Right ventricle myocardium inferior (tissue), 1 donor: ENCODE measurements around the gene ZFAND6. TPM values are rescaled to one million over a fixed set of nuclear protein-coding genes. Genes with fewer than 3 reads are reported as not detected.
A peak's percentile ranks its signal among the peaks of the same experiment; 100 is the strongest.
"Not testable (repeated sequence)": the region's sequence is repeated elsewhere in the genome, so short reads cannot be mapped to it uniquely, and the experiment has no call there.

Source experiments
- ATAC-seq: fragments of 200-7000 bp; cut with Tn5 transposase; one replicate; pipeline ENCODE4 v1.9.1; 2020; ENCODE audit warnings: mild to moderate bottlenecking, moderate library complexity
- DNase-seq: peaks from one replicate; pipeline ENCODE4 v3.0.0; 2021; ENCODE audit errors: missing footprints
- intact Hi-C: fragments of 100-400 bp; cut with DNase I; formaldehyde crosslinking; loops from one replicate; pipeline ENCODE4 v1.11.0; 2022
- total RNA-seq: library from RNA; stranded (reverse); fragmentation: NEBNext Ultra II Directional; extraction: Animal tissue kit (Norgen Biotek cat#: 25700); gene quantifications from one replicate; pipeline ENCODE4 v1.2.1, GENCODE V29; 2021
- donor health status: DM: no; HTN: yes; CAD: no; lungs with severe emphysema.

ZFAND6 gene
- total RNA-seq, 1 donor from 2014 or later: 72.4 TPM

GRCh38 chr15:80081390-80081789 lies 21.9 kb downstream of the ZFAND6 start:
- intact Hi-C loops: no loop called here
- DNase-seq: no peak
- ATAC-seq: no peak

- intact Hi-C loops: no loop called here
- no peak for DNase-seq
- no peak for ATAC-seq
Measured at GRCh38 chr15:80087104-80087503, 27.6 kb downstream of the ZFAND6 start.

- no peak for DNase-seq
- intact Hi-C loops: no loop called here
- ATAC-seq: no peak
Measured at GRCh38 chr15:80090041-80090440, 30.6 kb downstream of the ZFAND6 start.

GRCh38 chr15:80090879-80091503 lies 31.5 kb downstream of the ZFAND6 start:
- ATAC-seq: no peak
- intact Hi-C loops: no loop called here
- no peak for DNase-seq

GRCh38 chr15:80093854-80094418 lies 34.5 kb downstream of the ZFAND6 start:
- intact Hi-C loops: no loop called here
- peak; percentile 70 for ATAC-seq
- DNase-seq: no peak

GRCh38 chr15:80095511-80095910 lies 36.0 kb downstream of the ZFAND6 start:
- ATAC-seq: no peak
- intact Hi-C loops: no loop called here
- DNase-seq: no peak

GRCh38 chr15:80095969-80096368 lies 36.5 kb downstream of the ZFAND6 start:
- no peak for DNase-seq
- ATAC-seq: no peak
- intact Hi-C loops: no loop called here

GRCh38 chr15:80098341-80098740 lies 38.9 kb downstream of the ZFAND6 start:
- ATAC-seq: no peak
- intact Hi-C loops: no loop called here
- no peak for DNase-seq

- DNase-seq: no peak
- intact Hi-C loops: no loop called here
- no peak for ATAC-seq
Measured at GRCh38 chr15:80099241-80099640, 39.8 kb downstream of the ZFAND6 start.

GRCh38 chr15:80099662-80100061 lies 40.2 kb downstream of the ZFAND6 start:
- DNase-seq, ATAC-seq, intact Hi-C loops: not testable (repeated sequence)

GRCh38 chr15:80100247-80100646 lies 40.8 kb downstream of the ZFAND6 start:
- DNase-seq (no peak), ATAC-seq (no peak)
- intact Hi-C loops: no loop called here

- DNase-seq (no peak), ATAC-seq (no peak)
- intact Hi-C loops: no loop called here
Measured at GRCh38 chr15:80105193-80105592, 45.7 kb downstream of the ZFAND6 start.

GRCh38 chr15:80105595-80105994 lies 46.1 kb downstream of the ZFAND6 start:
- ATAC-seq (no peak), DNase-seq (no peak)
- intact Hi-C loops: no loop called here

- ATAC-seq (no peak), DNase-seq (no peak)
- intact Hi-C loops: no loop called here
Measured at GRCh38 chr15:80106051-80106450, 46.6 kb downstream of the ZFAND6 start.

- intact Hi-C loops: no loop called here
- ATAC-seq: no peak
- no peak for DNase-seq
Measured at GRCh38 chr15:80107204-80107603, 47.7 kb downstream of the ZFAND6 start.

GRCh38 chr15:80107774-80108173 lies 48.3 kb downstream of the ZFAND6 start:
- intact Hi-C loops: no loop called here
- ATAC-seq: peak; percentile 39

GRCh38 chr15:80109388-80109787 lies 49.9 kb downstream of the ZFAND6 start:
- no peak for DNase-seq
- no peak for ATAC-seq
- intact Hi-C loops: no loop called here

More at GRCh38 chr15:80107774-80108173, 48.3 kb downstream of the ZFAND6 start:
- DNase-seq: no peak

- DNase-seq (no peak), ATAC-seq (no peak)
- intact Hi-C loops: no loop called here
Measured at GRCh38 chr15:80110920-80111319, 51.4 kb downstream of the ZFAND6 start.

- intact Hi-C loops: no loop called here
- ATAC-seq: no peak
- no peak for DNase-seq
Measured at GRCh38 chr15:80114114-80114513, 54.6 kb downstream of the ZFAND6 start.

- DNase-seq (no peak), ATAC-seq (no peak)
- intact Hi-C loops: no loop called here
Measured at GRCh38 chr15:80115021-80115420, 55.5 kb downstream of the ZFAND6 start.

GRCh38 chr15:80118956-80119355 lies 59.5 kb downstream of the ZFAND6 start:
- intact Hi-C loops: no loop called here
- DNase-seq (no peak), ATAC-seq (no peak)
